ENCODE measurements around the gene TRAF3IP1.
"Not testable (repeated sequence)": the region's sequence is repeated elsewhere in the genome, so short reads cannot be mapped to it uniquely, and the experiment has no call there.

Gene TRAF3IP1

GRCh38 chr2:238331916-238332315 is 11.6 kb downstream of the TRAF3IP1 start:
- Histone ChIP-seq H3K79me2 (ENCODE audit: control insufficient read depth, low read length) (no peaks in the 10 kb centered on the region), H3K27ac (ENCODE audit: low read depth, low read length) (no peak overlapping the region), H4K20me1 (ENCODE audit: control insufficient read depth, insufficient read depth, low read depth, low read length) (no peaks in the 10 kb centered on the region), H3K4me2 (ENCODE audit: low read length) (no peak overlapping the region), H3K27me3 (ENCODE audit: control insufficient read depth, low read length) (no peaks in the 10 kb centered on the region), H3K4me3 (ENCODE audit: low read length) (no peak overlapping the region), H3K4me1 (ENCODE audit: control insufficient read depth, low read length) (no peaks in the 10 kb centered on the region), H3F3A (ENCODE audit: control insufficient read depth, insufficient read depth) (0 out of 2 replicates have a peak, but pooled peaks cover 3% of the 10 kb centered on the region), H3K9me3 (ENCODE audit: control insufficient read depth, insufficient read depth, low read length) (no peaks in the 10 kb centered on the region), H3K9me2 (replicated peaks; ENCODE audit: control insufficient read depth, low read length) (no peaks in the 10 kb centered on the region), H3K36me3 (ENCODE audit: control insufficient read depth, low read length) (peaks cover 7% of the 10 kb centered on the region; the same call in 1 of the 2 replicates)
- TF ChIP-seq EZH2phosphoT487 (IDR thresholded peaks at IDR 0.05; ENCODE audit: borderline replicate concordance, low read length) (no peak), CTCF (IDR thresholded peaks at IDR 0.05; ENCODE audit: low read depth, low read length, poor library complexity, severe bottlenecking) (no peak)

DNA sequence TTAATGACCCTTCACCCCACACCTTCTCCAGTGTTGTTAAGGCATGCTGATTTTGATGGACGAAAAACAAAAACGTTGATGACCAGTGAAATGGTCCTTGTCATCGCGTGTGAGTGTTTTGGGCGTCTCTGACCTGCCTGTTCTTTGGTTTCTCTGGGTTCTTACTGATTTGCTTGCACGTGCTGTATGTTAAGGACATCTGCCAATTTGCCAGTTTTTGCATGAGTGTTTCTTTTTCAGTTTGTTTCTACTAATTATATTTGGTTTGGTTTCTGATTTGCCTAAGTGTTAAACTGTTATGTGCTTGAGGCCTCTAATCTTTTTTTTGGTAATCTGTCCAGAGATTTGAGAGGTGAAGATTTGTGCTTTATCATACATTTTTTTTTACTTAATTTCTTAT is 14.6 kb downstream of the TRAF3IP1 start:
- no peaks in the 10 kb centered on the region for H4K20me1 ChIP-seq (ENCODE audit: control insufficient read depth, insufficient read depth, low read depth, low read length)
- H3K79me2 ChIP-seq (ENCODE audit: control insufficient read depth, low read length), result no peaks in the 10 kb centered on the region
- H3K4me2 ChIP-seq (ENCODE audit: low read length), result no peak overlapping the region
- no peak overlapping the region for H3K27ac ChIP-seq (ENCODE audit: low read depth, low read length)
- TF ChIP-seq CTCF (IDR thresholded peaks at IDR 0.05; ENCODE audit: low read depth, low read length, poor library complexity, severe bottlenecking) (no peak), EZH2phosphoT487 (IDR thresholded peaks at IDR 0.05; ENCODE audit: borderline replicate concordance, low read length) (no peak)
- H3K4me3 ChIP-seq (ENCODE audit: low read length), result no peak overlapping the region
- H3K36me3 ChIP-seq (ENCODE audit: control insufficient read depth, low read length), result 0 out of 2 replicates have a peak, but pooled peaks cover 5% of the 10 kb centered on the region
- no peaks in the 10 kb centered on the region for H3K4me1 ChIP-seq (ENCODE audit: control insufficient read depth, low read length)
- no peaks in the 10 kb centered on the region for H3K27me3 ChIP-seq (ENCODE audit: control insufficient read depth, low read length)
- no peaks in the 10 kb centered on the region for H3K9me2 ChIP-seq (replicated peaks; ENCODE audit: control insufficient read depth, low read length)
- H3F3A ChIP-seq (ENCODE audit: control insufficient read depth, insufficient read depth), result 0 out of 2 replicates have a peak, but pooled peaks cover 3% of the 10 kb centered on the region
- H3K9me3 ChIP-seq (ENCODE audit: control insufficient read depth, insufficient read depth, low read length), result no peaks in the 10 kb centered on the region

- H3K36me3 ChIP-seq (ENCODE audit: control insufficient read depth, low read length); H4K20me1 ChIP-seq (ENCODE audit: control insufficient read depth, insufficient read depth, low read depth, low read length); H3K4me1 ChIP-seq (ENCODE audit: control insufficient read depth, low read length): not testable (repeated sequence)
Measured at GRCh38 chr2:238335591-238335990, 15.3 kb downstream of the TRAF3IP1 start.

DNA sequence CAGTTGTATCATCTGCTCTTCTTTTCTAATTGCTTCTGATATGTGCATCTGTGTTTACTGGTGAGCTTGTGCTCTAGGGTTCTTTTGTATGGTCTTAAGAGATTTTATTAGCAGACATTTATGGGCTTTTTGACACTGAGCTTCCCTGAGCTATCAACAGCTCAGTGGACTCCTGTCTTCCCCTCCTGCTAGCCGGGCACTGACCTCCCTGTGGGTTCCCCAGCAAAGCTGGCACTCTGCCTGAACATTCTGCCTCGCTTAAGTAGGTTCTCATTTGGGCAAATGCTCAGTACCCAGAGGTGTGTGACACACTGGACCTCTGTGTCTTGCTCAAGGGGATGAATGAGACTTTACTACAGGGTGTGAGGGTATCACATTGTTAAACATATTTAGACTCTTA is 15.8 kb downstream of the TRAF3IP1 start:
- Histone ChIP-seq H3K4me2 (ENCODE audit: low read length) (no peak overlapping the region), H3K4me3 (ENCODE audit: low read length) (no peak overlapping the region), H4K20me1 (ENCODE audit: control insufficient read depth, insufficient read depth, low read depth, low read length) (no peaks in the 10 kb centered on the region), H3K9me2 (replicated peaks; ENCODE audit: control insufficient read depth, low read length) (no peaks in the 10 kb centered on the region), H3K36me3 (ENCODE audit: control insufficient read depth, low read length) (0 out of 2 replicates have a peak, but pooled peaks cover 5% of the 10 kb centered on the region), H3K27me3 (ENCODE audit: control insufficient read depth, low read length) (no peaks in the 10 kb centered on the region), H3K27ac (ENCODE audit: low read depth, low read length) (no peak overlapping the region), H3K79me2 (ENCODE audit: control insufficient read depth, low read length) (no peaks in the 10 kb centered on the region), H3F3A (ENCODE audit: control insufficient read depth, insufficient read depth) (0 out of 2 replicates have a peak, but pooled peaks cover 3% of the 10 kb centered on the region), H3K4me1 (ENCODE audit: control insufficient read depth, low read length) (no peaks in the 10 kb centered on the region), H3K9me3 (ENCODE audit: control insufficient read depth, insufficient read depth, low read length) (no peaks in the 10 kb centered on the region)
- TF ChIP-seq CTCF (IDR thresholded peaks at IDR 0.05; ENCODE audit: low read depth, low read length, poor library complexity, severe bottlenecking) (no peak), EZH2phosphoT487 (IDR thresholded peaks at IDR 0.05; ENCODE audit: borderline replicate concordance, low read length) (no peak)

More at GRCh38 chr2:238335591-238335990, 15.3 kb downstream of the TRAF3IP1 start:
- not testable (repeated sequence) for H3K4me2 ChIP-seq (ENCODE audit: low read length); H3F3A ChIP-seq (ENCODE audit: control insufficient read depth, insufficient read depth); H3K27me3 ChIP-seq (ENCODE audit: control insufficient read depth, low read length); H3K4me3 ChIP-seq (ENCODE audit: low read length); H3K79me2 ChIP-seq (ENCODE audit: control insufficient read depth, low read length); H3K9me3 ChIP-seq (ENCODE audit: control insufficient read depth, insufficient read depth, low read length); H3K27ac ChIP-seq (ENCODE audit: low read depth, low read length); H3K9me2 ChIP-seq (replicated peaks; ENCODE audit: control insufficient read depth, low read length)
